Mesendoderm (in vitro differentiated cells): ENCODE measurements around the gene TMEM132C.
A peak's percentile ranks its signal among the peaks of the same experiment; 100 is the strongest.

ENCODE experiments used
- DNase-seq: peaks from one replicate; pipeline ENCODE4 v3.0.0; 2013
- H2AK5ac ChIP-seq: 2 replicates; pipeline ENCODE4 v1.6.1; 2013; ENCODE audit warnings: low read length, inconsistent platforms
- H2BK120ac ChIP-seq: 2 replicates; pipeline ENCODE4 v1.6.1; 2013; ENCODE audit warnings: low read depth, mild to moderate bottlenecking, low read length, moderate library complexity, mixed read lengths
- H2BK15ac ChIP-seq: replicated peaks from 2 replicates; pipeline ENCODE4 v1.6.1; 2013; ENCODE audit warnings: low read depth, mild to moderate bottlenecking, moderate library complexity
- H2BK5ac ChIP-seq: 2 replicates; pipeline ENCODE4 v1.6.1; 2013; ENCODE audit warnings: low read length, inconsistent platforms
- H3K18ac ChIP-seq: 2 replicates; pipeline ENCODE4 v1.6.1; 2013; ENCODE audit warnings: mild to moderate bottlenecking, low read length, mixed read lengths
- H3K23ac ChIP-seq: one replicate; pipeline ENCODE4 v1.6.1; 2013; ENCODE audit warnings: low read length
- H3K27ac ChIP-seq: 2 replicates; pipeline ENCODE4 v1.5.1; 2013; ENCODE audit warnings: low read depth, mild to moderate bottlenecking, inconsistent platforms, low read length, moderate library complexity
- H3K27me3 ChIP-seq: 2 replicates; pipeline ENCODE4 v1.6.1; 2013; ENCODE audit warnings: low read length, control low read depth, mild to moderate bottlenecking, inconsistent platforms; ENCODE audit not compliant: insufficient read depth, poor library complexity
- H3K36me3 ChIP-seq: 2 replicates; pipeline ENCODE4 v1.6.1; 2013; ENCODE audit warnings: low read length, inconsistent platforms; ENCODE audit not compliant: control insufficient read depth, insufficient read depth
- H3K4ac ChIP-seq: one replicate; pipeline ENCODE4 v1.6.1; 2013; ENCODE audit warnings: low read depth, mild to moderate bottlenecking, low read length, moderate library complexity
- H3K4me1 ChIP-seq: 2 replicates; pipeline ENCODE4 v1.6.1; 2013; ENCODE audit warnings: low read depth, low read length, inconsistent platforms; ENCODE audit not compliant: control insufficient read depth
- H3K4me2 ChIP-seq: 2 replicates; pipeline ENCODE4 v1.6.1; 2013; ENCODE audit warnings: low read length
- H3K4me3 ChIP-seq: 2 replicates; pipeline ENCODE4 v1.5.1; 2013; ENCODE audit warnings: mild to moderate bottlenecking, low read length
- H3K56ac ChIP-seq: one replicate; pipeline ENCODE4 v1.6.1; 2013; ENCODE audit warnings: low read length
- H3K79me1 ChIP-seq: 2 replicates; pipeline ENCODE4 v1.6.1; 2013; ENCODE audit warnings: low read length, inconsistent platforms
- H3K79me2 ChIP-seq: 2 replicates; pipeline ENCODE4 v1.6.1; 2013; ENCODE audit warnings: mild to moderate bottlenecking, low read length; ENCODE audit not compliant: control insufficient read depth, insufficient read depth
- H3K9ac ChIP-seq: 2 replicates; pipeline ENCODE4 v1.6.1; 2013; ENCODE audit warnings: low read length, inconsistent platforms
- H4K5ac ChIP-seq: one replicate; pipeline ENCODE4 v1.6.1; 2013; ENCODE audit warnings: low read length
- H4K8ac ChIP-seq: one replicate; pipeline ENCODE4 v1.6.1; 2013; ENCODE audit warnings: low read depth, mild to moderate bottlenecking, control low read depth, low read length, moderate library complexity
- WGBS: extraction: QIAGEN DNeasy Blood & Tissue Kit; methylation state at CpG from one replicate; pipeline ENCODE4 v1.1.7; 2013; ENCODE audit warnings: low lambda C conversion rate, missing lambda C conversion rate; ENCODE audit not compliant: insufficient coverage; ENCODE audit errors: extremely low coverage; 5-methylcytosine and 5-hydroxymethylcytosine counted together

TMEM132C gene

GRCh38 chr12:128586451-128587029 lies 319.6 kb downstream of the TMEM132C start:
- no peak overlapping the region for H3K4ac ChIP-seq
- H2BK15ac ChIP-seq = no peak overlapping the region
- no peak for DNase-seq
- H3K27me3 ChIP-seq = no peaks in the 10 kb centered on the region
- no peaks in the 10 kb centered on the region for H3K36me3 ChIP-seq
- no peaks in the 10 kb centered on the region for H3K79me1 ChIP-seq
- H3K9ac ChIP-seq = no peak overlapping the region
- no peak overlapping the region for H2AK5ac ChIP-seq
- no peak overlapping the region for H3K18ac ChIP-seq
- H3K4me3 ChIP-seq = no peak overlapping the region
- no peak overlapping the region for H4K5ac ChIP-seq
- H3K23ac ChIP-seq = no peak overlapping the region
- H3K4me2 ChIP-seq = no peak overlapping the region
- H2BK5ac ChIP-seq = no peak overlapping the region
- H3K4me1 ChIP-seq = no peaks in the 10 kb centered on the region
- H4K8ac ChIP-seq = no peak overlapping the region
- H2BK120ac ChIP-seq = no peak overlapping the region
- no peak overlapping the region for H3K27ac ChIP-seq
- H3K56ac ChIP-seq = no peak overlapping the region
- no CpG with 5 or more reads among the region's 7 CpGs for WGBS
- H3K79me2 ChIP-seq = no peaks in the 10 kb centered on the region

GRCh38 chr12:128587918-128588317 lies 320.9 kb downstream of the TMEM132C start:
- H2BK120ac ChIP-seq = no peak overlapping the region
- H3K27me3 ChIP-seq = no peaks in the 10 kb centered on the region

GRCh38 chr12:128592220-128592744 lies 325.3 kb downstream of the TMEM132C start:
- Histone ChIP-seq H3K4me3 (no peak overlapping the region), H3K4me2 (no peak overlapping the region), H3K27ac (no peak overlapping the region), H3K56ac (no peak overlapping the region), H3K4me1 (no peaks in the 10 kb centered on the region), H4K5ac (no peak overlapping the region), H2AK5ac (no peak overlapping the region), H2BK15ac (no peak overlapping the region), H2BK120ac (no peak overlapping the region), H3K4ac (no peak overlapping the region), H3K79me2 (no peaks in the 10 kb centered on the region), H2BK5ac (no peak overlapping the region), H3K23ac (no peak overlapping the region), H4K8ac (no peak overlapping the region), H3K79me1 (no peaks in the 10 kb centered on the region), H3K9ac (no peak overlapping the region), H3K27me3 (no peaks in the 10 kb centered on the region), H3K18ac (no peak overlapping the region), H3K36me3 (no peaks in the 10 kb centered on the region)
- no CpG with 5 or more reads among the region's 6 CpGs for WGBS
- DNase-seq = peak; percentile 28

More at GRCh38 chr12:128587918-128588317, 320.9 kb downstream of the TMEM132C start:
- no peak overlapping the region for H3K4me2 ChIP-seq
- H3K18ac ChIP-seq = no peak overlapping the region
- no CpG with 5 or more reads among the region's 2 CpGs for WGBS
- no peak overlapping the region for H3K27ac ChIP-seq
- H3K4me1 ChIP-seq = no peaks in the 10 kb centered on the region
- no peak overlapping the region for H3K23ac ChIP-seq
- no peak overlapping the region for H3K4me3 ChIP-seq
- no peak overlapping the region for H3K56ac ChIP-seq
- no peak overlapping the region for H2AK5ac ChIP-seq
- H4K5ac ChIP-seq = no peak overlapping the region
- no peak overlapping the region for H3K9ac ChIP-seq
- no peaks in the 10 kb centered on the region for H3K79me1 ChIP-seq
- no peak overlapping the region for H3K4ac ChIP-seq
- no peak overlapping the region for H4K8ac ChIP-seq
- H2BK5ac ChIP-seq = no peak overlapping the region
- no peak for DNase-seq
- H3K36me3 ChIP-seq = no peaks in the 10 kb centered on the region
- no peaks in the 10 kb centered on the region for H3K79me2 ChIP-seq
- H2BK15ac ChIP-seq = no peak overlapping the region

GRCh38 chr12:128594521-128594920 lies 327.6 kb downstream of the TMEM132C start:
- no peak overlapping the region for H3K27ac ChIP-seq
- H2BK15ac ChIP-seq = no peak overlapping the region
- no peak overlapping the region for H3K9ac ChIP-seq
- no peak overlapping the region for H2BK5ac ChIP-seq
- no peaks in the 10 kb centered on the region for H3K79me2 ChIP-seq
- no CpG with 5 or more reads among the region's 7 CpGs for WGBS
- no peaks in the 10 kb centered on the region for H3K36me3 ChIP-seq
- no peak overlapping the region for H4K5ac ChIP-seq
- H2AK5ac ChIP-seq = no peak overlapping the region
- no peak overlapping the region for H3K4me2 ChIP-seq
- H3K4ac ChIP-seq = no peak overlapping the region
- H3K4me3 ChIP-seq = no peak overlapping the region
- H3K79me1 ChIP-seq = no peaks in the 10 kb centered on the region
- no peaks in the 10 kb centered on the region for H3K27me3 ChIP-seq
- no peak overlapping the region for H4K8ac ChIP-seq
- no peak for DNase-seq
- H3K18ac ChIP-seq = no peak overlapping the region
- no peaks in the 10 kb centered on the region for H3K4me1 ChIP-seq
- H2BK120ac ChIP-seq = no peak overlapping the region
- H3K56ac ChIP-seq = no peak overlapping the region
- H3K23ac ChIP-seq = no peak overlapping the region

GRCh38 chr12:128595609-128596008 lies 328.6 kb downstream of the TMEM132C start:
- Histone ChIP-seq H4K8ac (no peak overlapping the region), H3K23ac (no peak overlapping the region), H3K79me2 (no peaks in the 10 kb centered on the region), H2BK5ac (no peak overlapping the region), H3K18ac (no peak overlapping the region), H3K27ac (no peak overlapping the region), H2AK5ac (no peak overlapping the region), H4K5ac (no peak overlapping the region), H3K4me2 (no peak overlapping the region), H3K9ac (no peak overlapping the region), H3K56ac (no peak overlapping the region), H3K4me3 (no peak overlapping the region), H3K4ac (no peak overlapping the region), H3K36me3 (no peaks in the 10 kb centered on the region), H3K27me3 (no peaks in the 10 kb centered on the region), H2BK120ac (no peak overlapping the region), H3K4me1 (no peaks in the 10 kb centered on the region), H2BK15ac (no peak overlapping the region), H3K79me1 (no peaks in the 10 kb centered on the region)
- DNase-seq = no peak
- WGBS = no CpG with 5 or more reads among the region's 8 CpGs

GRCh38 chr12:128600886-128601285 lies 333.9 kb downstream of the TMEM132C start:
- no peak overlapping the region for H4K5ac ChIP-seq
- WGBS = no CpG with 5 or more reads among the region's 6 CpGs

More at GRCh38 chr12:128600886-128601285, 333.9 kb downstream of the TMEM132C start:
- no peak overlapping the region for H2BK15ac ChIP-seq
- no peaks in the 10 kb centered on the region for H3K27me3 ChIP-seq
- H3K9ac ChIP-seq = no peak overlapping the region
- H3K56ac ChIP-seq = no peak overlapping the region
- H4K8ac ChIP-seq = no peak overlapping the region
- no peak overlapping the region for H3K4ac ChIP-seq
- no peaks in the 10 kb centered on the region for H3K36me3 ChIP-seq
- H3K27ac ChIP-seq = no peak overlapping the region
- H2BK120ac ChIP-seq = no peak overlapping the region
- H3K79me2 ChIP-seq = no peaks in the 10 kb centered on the region
- DNase-seq = no peak
- H2BK5ac ChIP-seq = no peak overlapping the region
- peaks cover 2% of the 10 kb centered on the region for H3K4me1 ChIP-seq
- no peak overlapping the region for H3K18ac ChIP-seq
- no peak overlapping the region for H2AK5ac ChIP-seq
- H3K4me2 ChIP-seq = no peak overlapping the region
- H3K79me1 ChIP-seq = no peaks in the 10 kb centered on the region
- H3K23ac ChIP-seq = no peak overlapping the region
- H3K4me3 ChIP-seq = no peak overlapping the region
